ENCODE results near the gene ISG20L2.

DNA sequence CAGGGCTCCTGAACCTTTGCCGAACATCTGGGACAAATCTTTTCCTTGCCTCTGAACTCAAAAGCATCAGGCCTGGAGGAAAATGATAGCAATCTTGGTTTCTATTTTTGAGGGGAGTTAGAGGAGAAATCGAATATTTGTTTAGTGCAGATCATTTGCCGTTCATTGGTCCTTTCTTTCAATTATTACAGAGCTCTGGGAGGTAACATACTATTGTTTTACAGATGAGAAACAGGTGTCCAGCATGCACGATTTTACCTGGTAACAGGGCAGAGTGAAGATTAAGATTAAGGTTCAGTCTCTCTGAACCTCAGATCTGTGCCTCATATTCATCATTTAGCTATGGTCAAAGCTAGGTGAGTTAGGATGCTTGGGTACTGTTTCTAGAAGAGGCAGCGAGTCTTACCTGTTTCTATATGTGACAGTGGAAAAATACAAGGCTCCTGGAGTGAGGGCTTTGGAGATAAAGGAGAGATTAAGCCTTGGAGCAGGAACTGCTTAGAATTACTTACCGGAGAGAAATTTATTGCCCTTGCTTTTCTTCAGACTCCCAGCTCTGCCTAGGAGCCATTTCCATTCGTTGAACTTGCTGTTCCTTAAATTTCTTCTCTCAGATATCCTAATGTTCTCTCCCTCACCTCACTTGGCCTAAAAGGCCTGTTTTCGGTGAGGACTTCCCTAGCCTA, 40.2 kb upstream of the ISG20L2 start:
- TF ChIP-seq, protein P1, sequence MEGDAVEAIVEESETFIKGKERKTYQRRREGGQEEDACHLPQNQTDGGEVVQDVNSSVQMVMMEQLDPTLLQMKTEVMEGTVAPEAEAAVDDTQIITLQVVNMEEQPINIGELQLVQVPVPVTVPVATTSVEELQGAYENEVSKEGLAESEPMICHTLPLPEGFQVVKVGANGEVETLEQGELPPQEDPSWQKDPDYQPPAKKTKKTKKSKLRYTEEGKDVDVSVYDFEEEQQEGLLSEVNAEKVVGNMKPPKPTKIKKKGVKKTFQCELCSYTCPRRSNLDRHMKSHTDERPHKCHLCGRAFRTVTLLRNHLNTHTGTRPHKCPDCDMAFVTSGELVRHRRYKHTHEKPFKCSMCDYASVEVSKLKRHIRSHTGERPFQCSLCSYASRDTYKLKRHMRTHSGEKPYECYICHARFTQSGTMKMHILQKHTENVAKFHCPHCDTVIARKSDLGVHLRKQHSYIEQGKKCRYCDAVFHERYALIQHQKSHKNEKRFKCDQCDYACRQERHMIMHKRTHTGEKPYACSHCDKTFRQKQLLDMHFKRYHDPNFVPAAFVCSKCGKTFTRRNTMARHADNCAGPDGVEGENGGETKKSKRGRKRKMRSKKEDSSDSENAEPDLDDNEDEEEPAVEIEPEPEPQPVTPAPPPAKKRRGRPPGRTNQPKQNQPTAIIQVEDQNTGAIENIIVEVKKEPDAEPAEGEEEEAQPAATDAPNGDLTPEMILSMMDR (IDR thresholded peaks at IDR 0.05), result no peak
- no peak for TF ChIP-seq EZH2 (IDR thresholded peaks at IDR 0.05)
- TF ChIP-seq EZH2phosphoT487 (IDR thresholded peaks at IDR 0.05), result no peak
